ENCODE data around the gene DNAH10.
"Not testable (repeated sequence)": the region's sequence is repeated elsewhere in the genome, so short reads cannot be mapped to it uniquely, and the experiment has no call there.

The DNAH10 gene

DNA sequence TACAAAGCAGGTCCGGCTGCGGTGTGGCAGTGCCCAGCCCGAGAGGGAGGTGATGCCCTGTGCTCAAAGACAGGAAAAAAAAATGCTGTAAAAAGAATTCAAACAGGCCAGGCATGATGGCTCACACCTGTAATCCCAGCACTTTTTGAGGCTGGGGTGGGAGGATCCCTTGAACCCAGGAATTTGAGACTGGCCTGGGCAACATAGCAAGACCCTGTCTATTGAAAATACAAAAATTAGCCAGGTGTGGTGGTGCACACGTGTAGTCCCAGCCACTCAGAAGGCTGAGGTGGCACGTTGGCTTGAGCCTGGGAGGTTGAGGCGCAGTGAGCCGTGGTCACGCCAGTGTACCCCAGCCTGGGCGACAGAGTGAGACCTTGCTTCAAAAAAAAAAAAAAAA, 26.4 kb downstream of the DNAH10 start:
- no peak for DNase-seq (ENCODE audit: low read depth in 2 of 2, low spot score in 1 of 2)

DNA sequence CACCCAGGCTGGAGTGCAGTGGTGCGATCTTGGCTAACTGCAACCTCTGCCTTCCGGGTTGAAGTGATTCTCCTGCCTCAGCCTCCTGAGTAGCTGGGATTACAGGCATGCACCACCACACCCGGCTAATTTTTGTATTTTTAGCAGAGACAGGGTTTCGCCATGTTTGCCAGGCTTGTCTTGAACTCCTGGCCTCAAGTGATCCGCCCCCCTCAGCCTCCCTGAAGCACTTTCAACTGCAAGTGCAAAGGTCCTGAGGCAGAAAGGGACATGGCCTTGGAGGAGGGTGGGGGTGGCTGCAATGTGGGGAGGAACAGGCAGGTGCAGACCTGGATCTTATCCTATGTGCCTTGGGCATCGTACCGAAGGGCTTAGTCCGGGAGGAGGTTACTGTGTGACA, 27.3 kb downstream of the DNAH10 start:
- DNase-seq (ENCODE audit: low read depth in 2 of 2, low spot score in 1 of 2): not testable (repeated sequence)

DNA sequence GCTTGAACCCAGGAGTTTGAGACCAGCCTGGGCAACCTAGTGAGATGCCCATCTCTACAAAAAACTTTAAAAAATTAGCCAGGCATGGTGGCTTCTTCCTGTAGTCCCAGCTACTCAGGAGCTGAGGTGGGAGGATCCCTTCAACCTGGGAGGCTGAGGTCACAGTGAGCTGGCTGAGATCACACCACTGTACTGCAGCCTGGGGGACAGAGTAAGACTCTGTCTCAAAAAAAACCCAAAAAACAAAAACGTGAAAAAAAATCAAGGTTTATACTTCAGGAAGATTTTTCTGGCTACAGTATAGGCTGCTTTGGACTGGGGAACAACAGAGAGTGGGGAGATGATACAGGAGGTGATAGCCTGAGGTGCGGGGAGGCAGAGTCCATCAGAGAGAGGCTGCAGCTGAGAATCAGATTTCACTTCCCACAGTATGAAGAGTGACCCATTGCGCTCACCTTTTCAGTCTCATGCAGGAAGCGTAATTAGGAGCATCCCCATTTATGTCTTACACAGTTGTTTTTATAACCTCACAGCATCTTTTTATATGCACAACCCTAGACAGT, 28.9 kb downstream of the DNAH10 start:
- no peak for DNase-seq (ENCODE audit: low read depth in 2 of 2, low spot score in 1 of 2)

DNA sequence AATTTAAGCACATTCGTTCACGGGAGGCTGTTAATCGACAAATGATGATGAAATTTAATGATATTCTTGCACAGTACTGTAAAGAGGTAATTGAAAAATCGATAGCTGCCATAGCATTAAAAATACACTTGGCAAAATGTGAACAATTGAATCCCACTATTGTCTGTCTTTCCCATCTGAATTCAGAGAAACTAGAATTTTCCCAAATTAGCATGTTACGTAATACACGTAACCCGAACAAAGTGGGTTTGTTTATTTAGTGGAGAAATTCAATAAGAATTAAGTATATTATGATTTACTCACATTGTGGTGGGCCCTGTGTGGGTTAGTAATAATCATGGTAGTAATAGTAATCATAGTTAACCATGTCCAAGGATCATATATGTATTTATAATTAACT, 31.9 kb downstream of the DNAH10 start:
- no peak for DNase-seq (ENCODE audit: low read depth in 2 of 2, low spot score in 1 of 2)

DNA sequence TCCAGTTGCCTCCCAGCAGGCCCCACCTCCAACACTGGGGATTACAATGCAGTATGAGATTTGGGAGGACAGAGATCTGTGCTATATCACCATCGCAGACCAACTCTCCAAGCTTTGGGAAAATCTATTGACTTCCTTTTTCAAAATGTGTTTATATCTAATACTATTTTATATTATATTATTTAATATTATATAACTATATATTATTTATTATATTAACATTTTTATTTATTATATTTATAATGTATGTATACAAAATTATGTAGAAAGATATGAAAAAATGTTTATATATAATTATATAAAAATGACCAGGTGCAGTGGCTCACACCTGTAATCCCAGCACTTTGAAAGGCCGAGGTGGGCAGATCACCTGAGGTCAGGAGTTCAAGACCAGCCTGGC, 36.4 kb downstream of the DNAH10 start:
- no peak for DNase-seq (ENCODE audit: low read depth in 2 of 2, low spot score in 1 of 2)

DNA sequence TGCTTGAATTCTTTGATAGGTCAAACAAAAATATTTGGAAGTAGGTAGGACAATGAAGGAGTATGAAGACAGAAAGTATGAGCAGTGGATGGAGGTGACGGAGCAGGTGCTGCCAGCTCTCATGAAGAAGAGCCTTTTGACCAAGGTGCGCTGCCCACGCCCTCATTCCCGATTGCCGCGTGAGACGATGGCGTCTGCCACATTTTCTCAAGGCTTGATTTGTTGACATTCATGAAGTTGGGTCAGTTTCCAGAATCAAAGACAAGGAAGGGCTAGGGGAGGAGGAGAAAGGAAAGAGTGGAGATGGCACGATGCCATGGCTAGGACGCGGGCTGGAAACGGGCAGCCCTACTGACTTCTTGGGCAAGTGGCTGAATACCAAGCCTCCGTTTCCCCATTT, 37.1 kb downstream of the DNAH10 start:
- DNase-seq (ENCODE audit: low read depth in 2 of 2, low spot score in 1 of 2): no peak

DNA sequence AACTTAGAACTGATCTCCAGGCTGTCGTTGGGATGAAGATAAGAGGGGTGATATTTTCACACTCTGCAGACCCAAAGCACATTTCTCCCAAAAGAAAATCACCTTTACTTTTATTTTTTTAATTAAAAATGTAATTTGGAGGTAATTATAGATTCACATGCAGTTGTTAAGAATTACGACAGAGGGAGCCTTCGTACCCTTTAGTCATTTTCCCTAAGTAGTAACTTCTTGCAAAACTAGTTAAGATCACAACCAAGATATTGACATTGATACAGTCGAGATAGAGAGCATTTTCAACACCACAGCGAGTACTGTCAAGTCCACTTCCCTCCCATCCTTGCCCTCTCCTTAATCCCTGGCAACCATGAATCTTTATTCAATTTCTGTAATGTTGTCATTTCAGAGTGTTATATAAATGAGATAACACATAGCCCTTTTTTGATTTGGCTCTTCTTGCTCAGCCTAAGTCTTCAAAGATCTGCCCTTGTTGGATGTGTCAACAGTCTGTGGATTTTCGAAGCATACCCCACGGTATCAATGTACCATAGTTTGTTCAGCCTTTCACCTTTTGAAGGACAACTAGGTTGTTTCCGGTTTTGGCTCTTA, 39.6 kb downstream of the DNAH10 start:
- DNase-seq (ENCODE audit: low read depth in 2 of 2, low spot score in 1 of 2): no peak

DNA sequence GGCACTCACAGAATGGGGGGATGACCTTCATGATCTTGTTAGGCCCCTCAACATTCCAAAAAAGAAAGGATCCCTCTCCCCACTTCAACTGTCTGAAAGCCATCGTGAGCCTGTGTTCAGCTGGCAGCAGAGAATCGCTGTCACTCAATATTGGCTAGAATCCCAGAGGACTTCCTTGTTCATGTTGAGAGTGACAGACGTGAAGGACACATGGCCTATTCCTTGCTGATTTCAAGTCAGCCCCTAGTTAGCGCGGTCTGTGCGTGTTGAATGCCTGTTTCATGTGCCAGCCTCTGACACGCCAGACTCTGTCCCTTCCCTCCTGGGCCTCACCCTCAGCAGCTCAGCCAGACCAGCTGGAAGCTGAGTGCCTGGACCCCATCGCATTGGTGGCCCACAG, 43.1 kb downstream of the DNAH10 start:
- no peak for DNase-seq (ENCODE audit: low read depth in 2 of 2, low spot score in 1 of 2)

DNA sequence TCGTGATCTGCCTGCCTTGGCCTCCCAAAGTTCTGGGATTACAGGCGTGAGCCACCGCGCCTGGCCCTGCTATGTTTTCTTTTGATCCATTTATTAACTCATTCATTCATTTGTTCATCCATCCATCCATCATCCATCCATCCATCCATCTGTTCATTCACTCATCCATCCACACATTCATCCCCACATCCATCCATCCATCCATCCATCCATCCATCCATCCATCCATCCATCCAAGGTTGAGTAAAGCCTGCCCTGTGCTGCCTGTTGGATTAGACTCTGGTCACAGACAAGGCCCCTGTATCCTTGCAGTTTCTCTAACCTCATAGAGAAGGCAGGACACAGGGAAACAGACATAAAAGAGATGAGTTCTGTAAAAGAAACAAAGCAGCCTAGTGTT, 44.9 kb downstream of the DNAH10 start:
- DNase-seq (ENCODE audit: low read depth in 2 of 2, low spot score in 1 of 2): no peak

DNA sequence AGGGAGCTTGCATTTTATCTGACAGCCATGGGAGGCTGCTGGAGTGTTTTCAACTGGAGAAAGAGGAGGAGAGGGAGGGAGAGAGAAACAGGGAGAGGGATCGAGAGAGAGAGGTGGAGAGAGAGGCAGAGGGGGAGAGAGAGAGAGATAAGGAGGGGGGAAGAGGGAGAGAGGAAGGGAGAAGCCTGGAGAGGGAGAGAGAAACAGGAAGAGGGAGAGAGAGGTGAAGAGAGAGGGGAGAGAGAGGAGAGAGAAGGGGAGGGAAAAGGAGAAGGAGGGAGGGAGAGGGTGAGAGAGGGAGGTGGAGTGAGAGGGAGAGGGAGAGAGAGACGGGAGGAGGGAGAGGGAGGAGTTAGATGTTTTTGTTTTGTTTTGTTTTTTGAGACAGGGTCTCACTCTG, 45.6 kb downstream of the DNAH10 start:
- no peak for DNase-seq (ENCODE audit: low read depth in 2 of 2, low spot score in 1 of 2)

DNA sequence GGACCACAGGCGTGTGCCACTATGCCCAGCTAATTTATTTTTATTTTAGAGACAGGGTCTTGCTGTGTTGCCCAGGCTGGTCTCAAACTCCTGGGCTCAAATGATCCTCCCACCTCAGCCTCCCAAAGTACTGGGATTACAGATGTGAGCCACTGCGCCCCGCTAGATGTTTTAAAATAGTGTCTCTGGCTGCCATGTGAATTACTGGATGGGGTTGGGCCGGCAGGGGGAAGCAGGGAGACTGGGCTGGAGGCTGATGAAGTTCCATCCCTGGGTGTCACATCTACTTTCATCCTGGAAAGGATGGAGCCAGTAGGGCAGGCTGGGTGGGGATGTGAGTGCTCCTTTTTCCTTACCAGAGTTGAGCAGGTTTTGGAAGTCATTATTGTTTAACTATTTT, 46.1 kb downstream of the DNAH10 start:
- DNase-seq (ENCODE audit: low read depth in 2 of 2, low spot score in 1 of 2): no peak

DNA sequence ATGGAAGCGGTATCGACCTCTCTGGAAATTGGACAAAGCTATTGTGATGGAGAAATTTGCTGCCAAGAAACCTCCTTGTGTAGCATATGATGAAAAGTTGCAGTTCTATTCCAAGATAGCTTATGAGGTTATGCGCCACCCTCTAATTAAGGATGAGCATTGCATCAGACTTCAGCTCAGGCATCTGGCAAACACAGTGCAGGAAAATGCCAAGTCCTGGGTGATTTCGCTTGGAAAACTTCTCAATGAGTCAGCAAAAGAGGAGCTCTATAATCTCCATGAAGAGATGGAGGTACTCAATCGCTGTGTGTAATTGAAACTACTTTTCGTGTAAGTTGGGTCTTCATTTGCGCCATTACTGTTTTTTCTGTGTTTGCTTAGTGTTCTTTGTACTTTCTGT, 51.2 kb downstream of the DNAH10 start:
- DNase-seq (ENCODE audit: low read depth in 2 of 2, low spot score in 1 of 2): no peak

DNA sequence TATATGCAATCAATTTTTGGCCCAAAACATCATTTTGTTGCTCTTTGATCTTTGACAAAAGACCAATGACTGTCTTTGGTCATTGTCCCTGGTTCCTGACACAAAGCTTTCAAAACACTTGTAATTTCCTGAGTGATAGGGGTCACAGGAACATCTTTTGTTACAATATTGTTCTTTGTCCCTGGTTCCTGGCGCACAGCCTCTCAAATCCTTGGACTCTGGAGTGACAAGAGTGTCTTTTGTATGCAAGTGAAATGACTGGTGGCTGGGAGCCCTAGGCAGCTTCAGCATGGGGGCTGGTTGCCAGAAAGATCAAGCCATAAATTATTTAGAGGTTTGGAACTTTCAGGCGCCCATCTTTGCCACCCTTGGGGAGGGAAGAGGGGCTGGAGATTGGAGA, 53.9 kb downstream of the DNAH10 start:
- no peak for DNase-seq (ENCODE audit: low read depth in 2 of 2, low spot score in 1 of 2)

DNA sequence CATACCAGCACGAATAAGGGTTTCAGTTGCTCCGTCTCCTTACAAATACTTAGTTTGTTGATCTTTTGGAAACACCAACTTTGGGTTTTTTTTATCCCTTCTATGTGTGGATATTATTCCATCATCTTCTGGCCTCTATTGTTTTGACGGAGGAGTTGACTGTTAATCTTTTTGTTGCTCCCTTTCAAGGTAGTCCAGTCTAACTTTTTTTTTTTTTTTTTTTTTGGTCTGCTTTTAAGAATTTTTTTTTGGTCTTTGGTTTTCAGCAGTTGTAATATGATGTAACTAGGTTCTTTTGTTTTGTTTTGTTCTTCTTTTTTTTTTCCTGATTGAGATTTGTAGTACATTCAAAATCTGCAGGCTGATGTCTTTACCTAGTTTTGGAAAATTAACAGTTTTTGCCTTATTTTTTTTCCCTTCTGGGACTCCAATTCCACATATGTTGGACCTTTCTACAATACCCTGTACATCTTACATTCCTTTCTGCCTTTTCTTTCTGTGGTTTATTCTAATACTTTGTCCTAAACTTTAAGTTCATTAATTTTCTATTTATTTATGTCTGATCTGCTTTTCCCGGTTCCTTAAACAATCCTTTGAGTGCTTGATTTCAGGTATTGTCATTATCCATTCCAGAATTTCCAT, 54.9 kb downstream of the DNAH10 start:
- DNase-seq (ENCODE audit: low read depth in 2 of 2, low spot score in 1 of 2): no peak

DNA sequence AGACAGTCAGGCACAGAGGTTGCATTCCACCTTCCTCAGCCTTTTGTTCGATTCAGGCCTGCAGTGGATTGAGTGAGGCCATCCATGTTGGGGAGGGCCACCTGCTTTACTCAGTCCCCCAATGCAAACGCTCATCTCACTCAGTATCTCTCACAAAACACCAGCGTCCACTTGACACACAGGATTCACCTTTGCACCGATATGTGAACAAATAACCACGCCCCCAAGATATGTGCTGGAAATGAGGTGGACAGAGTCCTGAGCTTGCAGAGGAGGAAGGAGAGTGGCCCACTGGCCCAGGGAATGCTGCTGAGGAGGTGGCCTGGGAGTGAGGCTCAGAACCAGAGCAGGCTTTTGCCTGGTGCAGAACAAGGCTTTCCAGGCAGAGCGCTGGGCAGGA, 60.7 kb downstream of the DNAH10 start:
- no peak for DNase-seq (ENCODE audit: low read depth in 2 of 2, low spot score in 1 of 2)

DNA sequence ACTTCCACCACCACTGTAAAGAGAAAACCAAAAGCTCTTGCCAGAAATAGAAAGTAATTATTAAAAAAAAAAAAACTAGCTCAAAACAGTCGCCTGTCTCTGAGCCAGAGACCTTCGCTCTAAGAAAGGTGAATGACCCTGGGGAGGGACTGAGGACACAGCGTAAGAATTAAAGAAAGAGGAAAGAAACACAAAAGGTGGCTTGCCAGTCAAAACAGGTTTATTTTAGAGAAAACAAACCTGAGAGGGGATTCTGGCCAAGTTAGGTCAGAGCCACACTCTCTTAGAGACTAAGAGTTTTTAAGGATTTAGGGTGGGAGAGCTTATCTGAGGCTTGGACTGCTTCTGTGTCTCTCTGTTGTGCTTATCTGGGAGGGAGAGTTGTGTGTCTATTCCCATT, 66.0 kb downstream of the DNAH10 start:
- no peak for DNase-seq (ENCODE audit: low read depth in 2 of 2, low spot score in 1 of 2)

DNA sequence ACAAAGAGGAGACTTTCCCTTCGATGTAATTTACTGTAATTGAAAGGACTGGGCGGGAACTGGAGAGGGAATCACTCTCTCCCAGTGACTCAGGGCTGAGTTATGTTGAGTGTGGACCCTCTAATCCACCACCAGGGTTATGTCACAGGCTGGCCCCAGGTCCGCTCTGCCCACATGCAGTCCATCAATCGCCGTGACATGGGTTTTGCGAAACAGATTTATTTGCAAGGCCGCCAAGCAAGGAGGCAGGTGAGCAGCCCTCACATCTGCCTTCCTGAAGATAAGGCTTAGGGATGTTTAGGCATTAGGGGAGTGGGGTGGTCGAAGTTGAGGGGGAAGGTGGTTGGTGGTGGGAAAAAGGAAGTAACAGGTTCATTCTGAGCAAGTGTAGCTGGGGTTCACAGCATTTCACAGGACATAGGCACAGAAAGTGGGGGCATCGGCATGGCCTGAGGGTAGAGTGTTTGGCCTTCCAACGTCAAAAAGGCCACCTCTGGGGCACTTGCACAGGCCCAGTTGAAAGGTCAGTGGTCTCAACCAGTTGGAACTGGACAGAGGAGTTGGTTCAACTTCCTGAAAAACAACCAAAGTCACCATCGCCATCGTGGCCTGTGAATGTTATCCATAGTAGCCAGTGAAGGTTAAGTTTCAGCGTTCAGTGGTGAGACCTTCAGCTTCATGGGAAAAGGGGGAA, 66.9 kb downstream of the DNAH10 start:
- no peak for DNase-seq (ENCODE audit: low read depth in 2 of 2, low spot score in 1 of 2)

DNA sequence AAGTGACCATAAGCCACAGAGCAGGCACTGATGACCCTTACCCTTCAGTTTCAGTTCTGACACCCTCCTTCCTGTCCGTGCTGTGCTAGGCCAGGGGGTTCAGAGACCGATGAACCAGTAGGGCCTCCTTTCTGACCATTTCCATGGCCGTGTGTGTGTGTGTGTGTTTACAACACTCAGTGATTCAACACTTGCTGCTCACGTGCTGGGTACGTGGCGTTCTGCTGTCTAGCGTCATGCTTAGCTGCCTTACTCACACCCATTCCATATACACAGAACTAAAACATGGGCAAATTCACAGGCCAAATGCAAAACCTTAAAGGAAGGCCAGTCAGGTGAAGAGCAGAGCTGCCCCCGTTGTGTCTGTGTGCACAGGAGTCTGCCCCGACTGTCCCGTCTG, 67.5 kb downstream of the DNAH10 start:
- DNase-seq (ENCODE audit: low read depth in 2 of 2, low spot score in 1 of 2): no peak

DNA sequence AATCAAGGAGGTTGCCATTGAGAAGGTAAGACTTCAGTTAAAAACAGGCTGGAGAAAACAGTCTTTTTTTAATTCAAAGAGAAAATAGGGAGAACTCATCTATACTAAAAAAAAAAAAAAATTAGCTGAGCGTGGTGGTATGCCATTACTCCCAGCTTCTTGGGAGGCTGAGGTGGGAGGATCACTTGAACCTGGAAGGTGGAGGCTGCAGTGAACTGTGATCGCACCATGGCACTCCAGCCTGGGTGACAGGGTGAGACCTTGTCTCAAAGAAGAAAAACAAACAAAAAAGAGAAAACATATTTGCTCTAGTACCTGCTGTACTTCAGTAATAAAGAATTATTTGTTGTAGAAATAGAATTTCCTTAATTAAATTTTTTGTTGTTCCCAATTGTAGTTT, 68.6 kb downstream of the DNAH10 start:
- no peak for DNase-seq (ENCODE audit: low read depth in 2 of 2, low spot score in 1 of 2)

DNA sequence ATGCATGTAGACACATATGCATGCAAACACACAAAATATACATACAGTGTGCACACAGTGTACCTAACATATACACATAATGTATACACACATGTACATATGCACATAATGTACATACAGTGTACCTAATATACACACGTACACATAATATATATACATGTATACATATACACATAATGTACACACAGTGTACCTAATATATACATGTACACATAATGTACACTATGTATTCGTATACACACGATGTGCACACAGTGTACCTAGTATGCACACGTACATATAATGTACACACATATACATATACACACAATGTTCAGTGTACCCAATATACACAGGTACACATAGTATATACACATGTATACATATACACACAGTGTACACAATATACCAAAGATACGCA, 70.0 kb downstream of the DNAH10 start:
- no peak for DNase-seq (ENCODE audit: low read depth in 2 of 2, low spot score in 1 of 2)

DNA sequence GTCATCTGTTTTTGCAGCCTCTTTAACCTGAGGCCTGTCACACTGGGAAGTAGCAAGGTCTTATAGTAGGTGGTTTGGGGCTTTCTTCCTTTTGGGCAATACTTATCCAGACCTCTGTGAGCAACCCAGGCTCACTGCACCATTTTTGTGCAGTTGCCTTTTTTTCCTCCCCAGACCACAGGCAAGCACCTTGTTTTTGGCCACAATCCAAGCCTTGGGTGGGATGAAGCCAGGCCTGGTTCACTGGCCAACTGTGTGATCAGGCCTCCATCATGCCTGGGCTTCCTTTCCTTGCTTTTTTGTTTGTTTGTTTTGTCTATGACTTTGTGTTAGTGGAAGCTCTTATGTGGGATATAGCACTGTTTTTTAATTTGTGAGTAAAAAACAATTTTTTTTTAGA, 71.7 kb downstream of the DNAH10 start:
- no peak for DNase-seq (ENCODE audit: low read depth in 2 of 2, low spot score in 1 of 2)

DNA sequence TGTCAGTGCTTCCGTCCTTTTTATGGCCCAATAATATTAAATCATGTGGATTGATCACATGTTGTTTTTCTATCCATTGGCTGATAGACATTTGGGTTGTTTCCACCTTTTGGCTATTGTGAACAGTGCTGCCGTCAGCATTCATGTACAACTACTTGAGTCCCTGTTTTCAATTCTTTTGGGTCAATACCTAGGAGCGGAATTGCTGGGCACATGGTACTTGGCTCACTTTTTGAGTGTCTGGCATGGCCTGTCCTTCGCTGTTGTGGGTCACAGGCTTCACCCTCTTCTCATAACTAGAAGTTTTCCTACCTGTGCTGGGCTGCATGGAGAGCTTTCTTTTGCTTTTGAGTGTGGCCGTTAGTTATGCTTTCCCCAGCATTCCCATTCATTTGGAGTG, 72.7 kb downstream of the DNAH10 start:
- no peak for DNase-seq (ENCODE audit: low read depth in 2 of 2, low spot score in 1 of 2)

DNA sequence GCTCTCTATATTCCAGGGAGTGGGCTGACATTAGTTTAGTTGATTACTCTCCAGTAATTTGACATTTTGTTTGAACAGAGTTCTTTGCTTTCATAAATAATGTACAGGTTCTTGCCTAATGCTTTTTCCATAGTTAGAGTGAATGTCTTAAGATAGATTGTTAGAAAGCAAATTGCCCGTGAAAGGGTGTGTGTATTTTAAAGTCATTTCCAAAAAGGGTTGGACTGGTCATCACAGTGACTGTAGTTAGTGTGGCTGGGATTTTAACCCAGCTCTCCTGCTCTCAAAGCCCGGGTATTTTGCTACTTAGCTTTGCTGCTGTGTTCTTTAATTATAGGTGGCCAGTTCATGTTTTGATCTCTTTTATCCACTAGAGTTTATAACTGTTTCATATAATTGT, 74.2 kb downstream of the DNAH10 start:
- DNase-seq (ENCODE audit: low read depth in 2 of 2, low spot score in 1 of 2): no peak
